GM18951 (cell line): Measurements from ENCODE around the gene OR10A7.

Experiments
- POLR2A ChIP-seq: IDR thresholded peaks from 4 replicates; pipeline ENCODE4 v1.6.1; 2011; ENCODE audit warnings: mild to moderate bottlenecking; ENCODE audit not compliant: insufficient read length, insufficient read depth; ENCODE audit errors: extremely low read depth
- in situ Hi-C: fragments of 300-500 bp; cut with MboI; formaldehyde crosslinking; loops from one replicate; pipeline ENCODE4 v1.12.0; 2022; ENCODE audit warnings: low sequenced_read_pairs, mixed read lengths, inconsistent platforms; ENCODE audit not compliant: unreplicated experiment

The OR10A7 gene

GRCh38 chr12:55256831-55257230 is 36.0 kb downstream of the OR10A7 start:
- in situ Hi-C loops = no loop called here
- TF ChIP-seq POLR2A = no peak

- in situ Hi-C loops = no loop called here
- no peak for TF ChIP-seq POLR2A
Observed at GRCh38 chr12:55258303-55258702, 37.5 kb downstream of the OR10A7 start.
